Measurements from ENCODE around the gene DUOX1.
A peak's percentile ranks its signal among the peaks of the same experiment; 100 is the strongest.

DUOX1 gene

DNA sequence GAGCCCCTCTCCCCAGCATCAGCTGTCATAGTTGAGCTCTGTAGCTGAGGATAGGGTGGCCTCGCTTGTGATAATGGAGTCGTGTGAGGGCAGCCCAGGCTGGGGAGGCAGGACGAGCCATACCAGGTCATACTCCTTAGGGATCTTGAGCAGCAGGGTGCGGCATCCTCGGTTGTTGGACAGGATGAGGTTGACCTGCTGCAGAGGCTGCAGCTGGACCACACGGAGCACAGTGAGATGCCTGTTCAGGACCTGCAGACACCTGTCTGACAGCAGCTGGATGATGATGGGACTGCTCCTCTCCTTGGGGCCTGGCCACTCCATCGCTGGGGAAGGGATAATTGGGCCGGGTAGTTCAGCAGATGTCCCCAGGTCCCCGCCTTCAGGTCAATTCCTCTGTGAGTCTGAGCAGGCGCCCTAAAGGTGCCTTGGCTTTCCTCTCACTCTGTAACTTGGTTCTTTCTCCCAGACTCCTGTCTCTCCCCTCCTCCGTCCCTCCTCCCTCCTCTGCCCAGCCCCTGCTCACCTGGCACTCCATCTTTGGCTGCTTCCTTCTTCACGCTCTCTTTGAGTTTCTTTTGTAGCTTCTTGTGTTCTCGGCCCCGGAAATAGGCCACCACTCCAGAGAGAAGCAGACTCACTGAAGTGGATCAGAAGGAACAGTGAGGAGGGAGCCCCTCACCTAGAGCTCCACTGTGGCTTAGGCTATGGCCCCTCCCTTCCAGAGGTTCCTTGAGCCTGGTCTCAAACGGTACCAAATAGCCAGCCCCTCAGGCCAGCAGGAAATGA is 23.6 kb upstream of the DUOX1 start:
- DNase-seq, result no peak

- DNase-seq, result no peak
These were observed 21.7 kb upstream of the DUOX1 start for GRCh38 chr15:45107941-45108630.

DNA sequence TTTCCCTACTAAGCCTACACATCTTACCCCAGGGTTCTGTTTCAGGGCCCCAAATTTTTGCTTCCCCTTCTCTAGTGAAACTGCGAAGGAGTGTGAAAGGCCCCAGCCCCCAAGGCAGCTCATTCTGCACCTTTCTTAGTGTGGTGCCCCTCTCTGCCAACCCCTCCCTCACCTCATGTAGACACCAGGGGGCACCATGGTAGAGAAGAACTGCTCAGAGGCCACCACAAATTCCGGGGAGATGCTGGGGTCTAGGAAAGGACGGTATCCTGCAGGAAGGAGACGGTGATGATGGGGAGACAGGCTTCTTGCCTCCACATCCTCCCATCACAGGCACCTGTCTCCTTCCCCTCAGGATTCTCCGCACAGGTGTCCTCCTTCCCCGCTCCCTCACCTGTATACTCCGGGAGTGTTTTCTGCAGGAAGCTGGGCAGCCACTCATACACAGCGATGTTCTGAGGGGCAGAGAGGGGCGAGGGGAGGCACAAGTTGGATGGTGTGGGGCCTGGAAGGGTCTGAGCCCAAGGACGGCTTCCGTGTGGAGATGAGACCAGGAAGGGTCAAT is 19.5 kb upstream of the DUOX1 start:
- DNase-seq, result no peak

- no peak for DNase-seq
These were observed 18.2 kb upstream of the DUOX1 start for GRCh38 chr15:45111390-45112142.

DNA sequence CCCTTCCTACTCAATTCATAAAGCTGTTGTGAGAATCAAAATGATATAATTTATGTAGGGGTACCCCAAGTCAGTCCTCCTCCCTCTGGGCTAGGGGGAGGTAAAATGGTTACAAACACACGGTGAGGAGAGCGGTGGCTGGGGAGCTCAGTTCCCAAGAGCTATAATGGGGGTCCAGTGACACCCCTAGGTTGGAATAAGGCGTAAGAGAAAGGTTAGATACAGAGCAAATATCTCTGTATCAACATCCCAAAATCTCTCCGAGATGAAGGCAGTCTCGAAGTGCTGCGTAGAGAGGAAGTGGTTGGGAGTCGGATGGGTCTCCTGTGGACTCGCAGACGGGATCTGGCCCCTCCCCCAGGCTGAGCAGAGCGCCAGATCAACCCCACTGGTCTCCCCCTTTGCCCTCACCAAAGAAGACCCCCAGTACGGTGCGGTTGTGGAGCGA is 17.6 kb upstream of the DUOX1 start:
- no peak for DNase-seq

- no peak for DNase-seq
These were observed 17.0 kb upstream of the DUOX1 start for GRCh38 chr15:45112591-45113379.

- DNase-seq, result no peak
These were observed 16.3 kb upstream of the DUOX1 start for GRCh38 chr15:45113380-45113990.

- DNase-seq, result no peak
These were observed 15.6 kb upstream of the DUOX1 start, which contains the start of the genes DUOX2 and DUOXA2 for GRCh38 chr15:45114076-45114750. DUOX2 (minus strand) TSS chr15:45114172; CDS start chr15:45113411, 761 bp downstream. DUOXA2 (plus strand) TSS chr15:45114326; CDS start chr15:45114606, 280 bp downstream.

DNA sequence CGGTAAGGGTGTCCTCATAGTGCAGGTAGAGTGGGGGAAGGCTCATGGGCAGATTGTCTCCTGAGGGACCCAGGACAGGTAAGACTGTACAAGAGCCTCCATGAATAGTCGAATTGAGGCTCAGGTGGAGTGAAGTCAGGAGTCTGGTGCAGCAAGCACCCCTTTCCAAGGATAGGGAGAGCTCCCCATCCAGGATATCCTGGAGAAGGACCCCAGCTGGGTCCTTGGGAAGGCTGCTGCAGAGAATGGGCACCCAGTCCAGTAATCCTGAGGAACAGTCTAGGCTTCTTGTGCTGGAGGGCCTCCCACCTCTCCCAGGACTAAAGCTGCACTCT is 15.1 kb upstream of the DUOX1 start:
- no peak for DNase-seq

DNA sequence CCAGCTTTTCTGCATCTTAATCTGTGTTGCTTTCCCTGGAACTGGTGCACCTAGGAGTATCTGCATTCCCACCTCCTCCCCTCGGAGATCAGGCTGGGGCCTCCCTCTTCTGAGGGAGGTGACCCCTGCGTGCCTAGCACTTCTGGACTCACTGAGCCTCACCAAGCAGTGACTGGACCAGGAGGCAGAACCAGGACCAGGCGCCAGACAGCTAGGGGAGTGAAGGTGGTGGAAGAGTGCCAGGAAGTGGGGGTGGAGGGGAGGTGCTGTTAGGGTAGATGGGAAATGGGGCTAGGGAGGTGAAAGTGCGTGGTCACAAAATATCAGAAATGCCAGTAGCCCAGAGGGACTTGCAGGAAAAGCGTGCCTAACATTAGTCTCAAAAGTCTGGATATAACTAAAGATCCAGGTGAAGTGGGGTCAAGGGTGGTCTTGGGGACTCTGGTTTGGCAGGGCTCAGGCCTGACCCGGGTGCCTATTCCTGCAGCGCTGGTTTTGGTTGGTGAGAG is 14.4 kb upstream of the DUOX1 start:
- no peak for DNase-seq

DNA sequence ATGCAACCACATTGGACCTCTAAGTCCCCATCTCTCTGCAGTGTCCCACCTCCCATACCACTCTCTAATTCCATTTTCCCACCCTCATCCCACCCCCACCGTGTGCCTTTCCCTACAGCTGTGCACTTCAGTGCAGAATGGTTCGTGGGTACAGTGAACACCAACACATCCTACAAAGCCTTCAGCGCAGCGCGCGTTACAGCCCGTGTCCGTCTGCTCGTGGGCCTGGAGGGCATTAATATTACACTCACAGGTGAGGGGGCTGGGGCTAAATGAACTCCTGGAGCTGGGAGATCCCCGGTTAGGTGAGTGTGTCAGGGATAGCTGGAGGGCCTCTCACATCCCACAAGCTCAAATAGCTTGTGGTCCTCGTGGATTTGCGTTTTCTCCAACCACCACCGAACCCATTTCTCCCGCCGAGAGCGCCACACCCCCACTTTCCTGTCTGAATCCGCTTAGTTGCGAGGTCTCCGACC is 13.8 kb upstream of the DUOX1 start:
- no peak for DNase-seq

- no peak for DNase-seq
These were observed 13.1 kb upstream of the DUOX1 start for GRCh38 chr15:45116482-45117307.

GRCh38 chr15:45117308-45118130 is 12.3 kb upstream of the DUOX1 start:
- DNase-seq, result no peak

GRCh38 chr15:45118131-45118588 is 11.6 kb upstream of the DUOX1 start:
- peak; percentile 91 for DNase-seq

DNA sequence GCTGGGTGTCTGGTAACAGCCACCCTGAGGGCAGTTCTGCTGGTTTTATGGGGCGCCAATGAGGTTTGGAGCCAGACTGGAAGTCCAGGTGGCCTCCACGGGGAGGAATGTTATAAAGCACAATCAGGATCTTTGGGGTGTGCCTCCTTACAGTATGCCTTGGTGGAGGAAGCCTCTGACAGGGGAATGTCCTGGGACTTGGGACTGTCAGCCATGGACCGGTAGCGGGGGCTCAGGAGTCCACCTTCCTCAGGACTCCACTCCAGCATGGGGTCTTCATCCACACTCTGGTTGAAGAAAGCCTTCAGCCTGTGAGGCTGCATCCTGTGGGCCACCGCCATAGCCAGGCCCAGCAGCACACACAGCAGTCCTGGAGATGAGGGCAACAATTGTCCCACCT is 10.8 kb upstream of the DUOX1 start:
- DNase-seq, result no peak

DNA sequence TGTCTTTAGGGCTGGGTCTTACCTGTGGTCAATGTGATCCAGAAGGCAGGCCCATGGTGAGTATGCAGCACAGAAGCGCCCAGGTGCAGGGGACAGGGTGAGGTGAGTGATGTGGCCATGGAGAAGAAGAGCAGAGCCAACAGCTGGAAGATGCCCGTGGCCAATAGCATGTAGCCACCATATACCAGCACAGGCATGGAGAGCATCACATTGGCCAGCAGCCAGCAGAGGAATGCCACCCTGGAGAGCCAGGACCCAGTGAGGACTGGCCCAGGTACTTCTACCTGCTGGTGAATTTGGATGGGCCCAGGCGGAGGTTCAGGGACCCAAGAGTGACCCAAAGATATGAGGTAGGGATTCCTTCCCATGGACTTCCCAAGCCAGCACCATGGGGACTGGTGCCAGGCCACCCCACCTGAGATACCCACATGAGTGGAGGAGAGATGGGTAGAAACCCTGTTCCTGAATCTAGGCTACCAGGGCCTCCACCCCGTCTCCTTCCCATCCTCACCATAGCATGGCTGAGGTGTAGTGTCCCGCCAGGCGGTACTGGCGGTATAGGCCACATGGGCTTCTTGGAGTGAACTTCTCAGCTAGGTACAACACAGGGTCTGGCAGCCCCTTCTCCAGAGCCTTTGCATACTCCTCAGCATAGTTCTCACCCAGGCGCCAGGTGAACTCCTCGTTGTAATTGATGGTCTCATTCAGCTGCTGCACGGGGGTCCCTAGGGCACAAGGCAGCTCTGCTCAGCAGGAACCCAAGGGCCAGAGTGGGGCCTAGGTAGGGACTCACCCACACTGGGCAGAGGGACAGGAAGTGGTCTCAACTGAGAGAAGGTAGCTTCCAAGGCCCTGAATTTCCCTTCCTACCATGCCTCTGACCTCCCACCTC is 9.5 kb upstream of the DUOX1 start:
- no peak for DNase-seq

- DNase-seq, result no peak
These were observed 8.8 kb upstream of the DUOX1 start for GRCh38 chr15:45121020-45121419.
